ENCODE results near the gene HDAC4. TPM values are rescaled to one million over a fixed set of nuclear protein-coding genes. Genes with fewer than 3 reads are reported as not detected.

Gene HDAC4
- total and polyA plus RNA-seq, 2 of the 8 experiments (the other 6 are each of a cell fraction or from before 2014, with no cell fraction given), result 15.4 to 31.5 TPM

DNA sequence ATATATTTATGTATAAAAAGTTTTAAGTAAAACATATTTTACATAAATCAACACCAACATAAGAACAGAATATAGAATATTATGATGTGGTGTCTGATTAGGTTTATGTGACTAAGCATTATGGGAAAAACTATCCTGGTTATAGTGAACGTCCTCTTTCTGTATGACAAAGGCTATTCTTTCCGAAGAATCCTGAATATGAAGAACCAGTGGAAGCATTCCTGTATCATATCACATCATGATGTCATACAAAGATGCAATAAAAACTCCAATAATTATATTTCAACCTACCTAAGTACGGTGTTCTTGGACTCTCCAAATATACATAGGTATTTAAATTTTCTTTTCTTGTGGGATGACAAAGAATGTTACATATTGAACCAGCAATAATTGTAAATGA, 37.5 kb upstream of the HDAC4 start:
- H4K8ac ChIP-seq (ENCODE audit: extremely low read depth, insufficient read depth, low read length), result no peak overlapping the region
- H3K4ac ChIP-seq (replicated peaks; ENCODE audit: insufficient read length, low read depth, low read length), result no peak overlapping the region
- ChIA-PET CTCF (ENCODE audit: partially characterized antibody) (no interaction called here), POLR2A (ENCODE audit: partially characterized antibody) (no interaction called here)
- no peak overlapping the region for H4K91ac ChIP-seq (replicated peaks; ENCODE audit: insufficient read length, low read length)
- H4K5ac ChIP-seq (ENCODE audit: insufficient read length, low read depth, low read length), result no peak overlapping the region
- H2AK5ac ChIP-seq (ENCODE audit: low read depth, low read length), result no peak overlapping the region
- no peak overlapping the region for H2BK20ac ChIP-seq (ENCODE audit: low read length)
- no peak overlapping the region for H3K18ac ChIP-seq (ENCODE audit: extremely low read depth, low read length)
- H3K79me2 ChIP-seq (ENCODE audit: control insufficient read depth in 1 of 2, insufficient read depth in 2 of 2, low read length in 2 of 2), result no peaks in the 10 kb centered on the region
- no peak overlapping the region for H3K14ac ChIP-seq (ENCODE audit: insufficient read length)
- H3K36me3 ChIP-seq (ENCODE audit: control insufficient read depth in 2 of 4, insufficient read depth in 4 of 4, low read length in 3 of 4), result no peaks in the 10 kb centered on the region
- peaks cover 0 to 14% (median 9%) of the 10 kb centered on the region in 4 experiments; a peak in 5 of 7 replicates for H3K4me1 ChIP-seq (replicated peaks in 1 of 4; ENCODE audit: control insufficient read depth in 3 of 4, insufficient read depth in 4 of 4, low read length in 3 of 4)
- peaks cover 0 to 9% of the 10 kb centered on the region in 2 experiments; a peak in 2 of 4 replicates for H3K9me3 ChIP-seq (ENCODE audit: insufficient read depth in 2 of 2, low read depth in 1 of 2, low read length in 1 of 2)
- no peaks in the 10 kb centered on the region for H3K23me2 ChIP-seq (ENCODE audit: low read depth, low read length)
- H2BK15ac ChIP-seq (ENCODE audit: low read length), result no peak overlapping the region
- H2BK12ac ChIP-seq (ENCODE audit: low read depth, low read length), result no peak overlapping the region
- H2BK120ac ChIP-seq (replicated peaks; ENCODE audit: low read depth, low read length), result no peak overlapping the region
- H3K79me1 ChIP-seq (ENCODE audit: low read depth, low read length), result no peaks in the 10 kb centered on the region
- no peak overlapping the region for H3K23ac ChIP-seq (ENCODE audit: insufficient read length)
- 89% methylated on average over 3 of the region's 3 CpGs; no CpG with 5 or more reads in 1 of the 2 experiments for WGBS, 2 experiments (ENCODE audit: extremely low coverage in 1 of 2, insufficient coverage in 1 of 2, insufficient read length in 1 of 2, insufficient replicate concordance in 2 of 2, low coverage in 1 of 2, low lambda C conversion rate in 2 of 2, missing lambda C conversion rate in 1 of 2)
- no peaks in the 10 kb centered on the region for H4K20me1 ChIP-seq (replicated peaks in 1 of 2; ENCODE audit: control insufficient read depth in 1 of 2, insufficient read depth in 2 of 2, low read length in 2 of 2)
- H3K4me2 ChIP-seq (ENCODE audit: insufficient read depth in 1 of 2, low read depth in 2 of 2, low read length in 2 of 2), result no peak overlapping the region
- no peak overlapping the region for H3K27ac ChIP-seq (ENCODE audit: low read depth, low read length)
- no peak for TF ChIP-seq POLR2A (IDR thresholded peaks at IDR 0.05; ENCODE audit: control extremely low read depth in 1 of 2, low read depth in 2 of 2, low read length in 2 of 2)
- TF ChIP-seq SUZ12 (IDR thresholded peaks at IDR 0.05; ENCODE audit: low read length), result no peak
- TF ChIP-seq GTF2F1 (IDR thresholded peaks at IDR 0.05; ENCODE audit: borderline replicate concordance, low read depth, low read length), result no peak
- H2AFZ ChIP-seq (ENCODE audit: low read length), result no peak overlapping the region
- no peak overlapping the region for H3K56ac ChIP-seq (replicated peaks; ENCODE audit: insufficient read length, low read depth, low read length)
- FAIRE-seq, result no peak
- H3K9ac ChIP-seq (replicated peaks in 1 of 4; ENCODE audit: extremely low read depth in 1 of 4, low read depth in 3 of 4, low read length in 3 of 4), result no peak overlapping the region
- no peak overlapping the region for H3K4me3 ChIP-seq (ENCODE audit: extremely low read depth in 1 of 4, insufficient read depth in 2 of 4, low read depth in 3 of 4, low read length in 4 of 4)
- peaks cover 0 to 13% (median 5%) of the 10 kb centered on the region in 4 experiments; a peak in 4 of 7 replicates for H3K27me3 ChIP-seq (replicated peaks in 1 of 4; ENCODE audit: control insufficient read depth in 3 of 4, extremely low read depth in 1 of 4, insufficient read depth in 3 of 4, low read length in 3 of 4)
- DNase-seq (ENCODE audit: low read depth in 1 of 2, low spot score in 2 of 2), result no peak
- H2BK5ac ChIP-seq (ENCODE audit: low read depth, low read length), result no peak overlapping the region

Measured in H1 (cell line).